Measurements from ENCODE around the gene LSAMP.

GRCh38 chr3:116114586-116114985, 330.7 kb downstream of the LSAMP start:
- TF ChIP-seq EZH2 (IDR thresholded peaks at IDR 0.05; ENCODE audit: low read depth) = no peak
- TF ChIP-seq CTCF (conservative IDR thresholded peaks at IDR 0.05) = no peak

Measured in PC-9 (cell line).